ENCODE data around the gene IPPK. TPM values are rescaled to one million over a fixed set of nuclear protein-coding genes. Genes with fewer than 3 reads are reported as not detected.

Gene IPPK
- total RNA-seq, 1 donor from 2014 or later: 15.2 TPM

- TF ChIP-seq, protein P1, sequence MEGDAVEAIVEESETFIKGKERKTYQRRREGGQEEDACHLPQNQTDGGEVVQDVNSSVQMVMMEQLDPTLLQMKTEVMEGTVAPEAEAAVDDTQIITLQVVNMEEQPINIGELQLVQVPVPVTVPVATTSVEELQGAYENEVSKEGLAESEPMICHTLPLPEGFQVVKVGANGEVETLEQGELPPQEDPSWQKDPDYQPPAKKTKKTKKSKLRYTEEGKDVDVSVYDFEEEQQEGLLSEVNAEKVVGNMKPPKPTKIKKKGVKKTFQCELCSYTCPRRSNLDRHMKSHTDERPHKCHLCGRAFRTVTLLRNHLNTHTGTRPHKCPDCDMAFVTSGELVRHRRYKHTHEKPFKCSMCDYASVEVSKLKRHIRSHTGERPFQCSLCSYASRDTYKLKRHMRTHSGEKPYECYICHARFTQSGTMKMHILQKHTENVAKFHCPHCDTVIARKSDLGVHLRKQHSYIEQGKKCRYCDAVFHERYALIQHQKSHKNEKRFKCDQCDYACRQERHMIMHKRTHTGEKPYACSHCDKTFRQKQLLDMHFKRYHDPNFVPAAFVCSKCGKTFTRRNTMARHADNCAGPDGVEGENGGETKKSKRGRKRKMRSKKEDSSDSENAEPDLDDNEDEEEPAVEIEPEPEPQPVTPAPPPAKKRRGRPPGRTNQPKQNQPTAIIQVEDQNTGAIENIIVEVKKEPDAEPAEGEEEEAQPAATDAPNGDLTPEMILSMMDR (conservative IDR thresholded peaks at IDR 0.05; ENCODE audit: low read depth, low read length): no peak
- H3K4me3 ChIP-seq (ENCODE audit: low read depth, low read length): no peak overlapping the region
- DNase-seq (ENCODE audit: low read depth): no peak
Measured at GRCh38 chr9:92613268-92614122, 56.4 kb downstream of the IPPK start.

DNA sequence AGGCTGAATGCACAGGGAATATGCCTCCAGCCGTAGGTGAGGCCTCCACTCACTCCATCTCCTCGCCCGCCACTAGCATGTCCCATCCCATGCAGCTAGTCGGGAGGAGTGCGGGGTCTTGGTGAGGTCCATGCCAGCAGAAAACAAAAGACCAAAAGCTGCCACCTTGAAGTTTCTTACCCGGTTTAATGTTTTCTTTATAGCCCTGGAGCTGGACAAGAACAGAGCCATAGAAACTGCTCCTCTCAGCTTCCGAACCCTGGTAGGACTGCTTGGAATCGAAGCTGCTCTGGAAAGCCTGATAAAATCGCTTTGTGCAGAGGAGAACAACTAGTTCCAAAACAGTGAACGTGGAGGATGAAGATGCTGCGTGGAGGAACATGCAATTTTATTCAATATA lies 57.1 kb downstream of the IPPK start:
- H3K4me3 ChIP-seq (ENCODE audit: low read depth, low read length): no peak overlapping the region
- TF ChIP-seq, protein P1 (conservative IDR thresholded peaks at IDR 0.05; ENCODE audit: low read depth, low read length): no peak
- DNase-seq (ENCODE audit: low read depth): no peak

- TF ChIP-seq, protein P1 (conservative IDR thresholded peaks at IDR 0.05; ENCODE audit: low read depth, low read length): no peak
- DNase-seq (ENCODE audit: low read depth): no peak
Measured at GRCh38 chr9:92612292-92612691, 57.6 kb downstream of the IPPK start.

DNA sequence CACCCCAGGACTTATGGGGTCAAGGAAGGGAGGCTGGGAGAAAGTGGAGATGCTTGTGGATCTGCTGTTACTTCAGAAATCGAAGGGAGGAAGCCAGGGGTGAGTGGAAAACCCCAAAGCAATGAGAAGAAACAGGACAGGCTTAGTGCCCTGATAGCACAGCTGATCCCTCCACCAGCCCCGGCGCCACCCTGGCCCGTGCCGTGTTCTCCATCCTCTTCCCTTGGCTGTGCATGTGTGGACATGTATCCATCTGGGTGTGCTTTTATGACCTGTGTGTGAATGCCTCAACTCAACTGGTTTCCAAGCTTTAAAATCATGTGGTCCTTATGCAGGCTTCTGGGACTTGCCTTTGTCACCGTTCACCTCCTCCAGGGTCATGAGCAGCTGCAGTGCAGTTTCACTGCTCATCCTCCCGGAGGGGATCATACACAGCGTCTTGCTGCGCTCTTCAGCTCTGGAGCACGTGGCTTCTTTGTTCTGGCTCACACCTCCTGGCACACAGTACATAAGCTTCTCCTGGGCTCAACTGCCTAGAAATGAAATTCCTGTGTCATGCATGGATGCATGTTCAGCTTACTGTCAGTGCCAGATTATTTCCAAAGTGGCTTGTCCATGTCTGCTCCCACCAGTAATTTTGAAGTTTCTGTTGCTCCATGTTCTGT lies 58.2 kb downstream of the IPPK start:
- DNase-seq (ENCODE audit: low read depth): no peak
- no peak overlapping the region for H3K4me3 ChIP-seq (ENCODE audit: low read depth, low read length)
- TF ChIP-seq, protein P1 (conservative IDR thresholded peaks at IDR 0.05; ENCODE audit: low read depth, low read length): no peak

More at GRCh38 chr9:92612292-92612691, 57.6 kb downstream of the IPPK start:
- no peak overlapping the region for H3K4me3 ChIP-seq (ENCODE audit: low read depth, low read length)

GRCh38 chr9:92610470-92611420 lies 59.2 kb downstream of the IPPK start:
- no peak overlapping the region for H3K4me3 ChIP-seq (ENCODE audit: low read depth, low read length)
- TF ChIP-seq, protein P1 (conservative IDR thresholded peaks at IDR 0.05; ENCODE audit: low read depth, low read length): no peak

GRCh38 chr9:92608909-92609445 lies 61.0 kb downstream of the IPPK start:
- DNase-seq (ENCODE audit: low read depth): no peak
- TF ChIP-seq, protein P1 (conservative IDR thresholded peaks at IDR 0.05; ENCODE audit: low read depth, low read length): no peak
- no peak overlapping the region for H3K4me3 ChIP-seq (ENCODE audit: low read depth, low read length)

More at GRCh38 chr9:92610470-92611420, 59.2 kb downstream of the IPPK start:
- DNase-seq (ENCODE audit: low read depth): no peak
